ENCODE measurements around the gene EPM2A.

DNA sequence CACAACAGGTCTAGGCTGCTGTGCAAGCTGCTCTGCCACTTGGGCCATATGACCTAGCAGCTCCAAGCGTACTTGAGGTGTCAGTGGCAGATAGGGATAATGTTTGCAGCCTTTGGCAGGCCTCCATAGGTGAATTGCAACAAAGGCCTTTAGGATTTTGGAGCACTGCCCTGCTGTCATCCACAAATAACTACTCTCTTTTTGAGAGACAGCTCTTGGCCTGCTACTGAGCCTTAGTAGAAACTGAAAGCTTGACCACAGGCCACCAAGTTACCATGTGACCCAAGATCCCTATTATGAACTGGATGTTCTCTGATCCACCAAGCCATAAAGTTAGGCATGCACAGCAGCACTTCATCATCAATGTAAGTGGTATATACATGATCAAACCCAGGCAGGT is 49.4 kb upstream of the EPM2A start:
- TF ChIP-seq, protein P1, sequence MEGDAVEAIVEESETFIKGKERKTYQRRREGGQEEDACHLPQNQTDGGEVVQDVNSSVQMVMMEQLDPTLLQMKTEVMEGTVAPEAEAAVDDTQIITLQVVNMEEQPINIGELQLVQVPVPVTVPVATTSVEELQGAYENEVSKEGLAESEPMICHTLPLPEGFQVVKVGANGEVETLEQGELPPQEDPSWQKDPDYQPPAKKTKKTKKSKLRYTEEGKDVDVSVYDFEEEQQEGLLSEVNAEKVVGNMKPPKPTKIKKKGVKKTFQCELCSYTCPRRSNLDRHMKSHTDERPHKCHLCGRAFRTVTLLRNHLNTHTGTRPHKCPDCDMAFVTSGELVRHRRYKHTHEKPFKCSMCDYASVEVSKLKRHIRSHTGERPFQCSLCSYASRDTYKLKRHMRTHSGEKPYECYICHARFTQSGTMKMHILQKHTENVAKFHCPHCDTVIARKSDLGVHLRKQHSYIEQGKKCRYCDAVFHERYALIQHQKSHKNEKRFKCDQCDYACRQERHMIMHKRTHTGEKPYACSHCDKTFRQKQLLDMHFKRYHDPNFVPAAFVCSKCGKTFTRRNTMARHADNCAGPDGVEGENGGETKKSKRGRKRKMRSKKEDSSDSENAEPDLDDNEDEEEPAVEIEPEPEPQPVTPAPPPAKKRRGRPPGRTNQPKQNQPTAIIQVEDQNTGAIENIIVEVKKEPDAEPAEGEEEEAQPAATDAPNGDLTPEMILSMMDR (conservative IDR thresholded peaks at IDR 0.05; ENCODE audit: low read depth in 2 of 2): no peak
- TF ChIP-seq, protein P2, sequence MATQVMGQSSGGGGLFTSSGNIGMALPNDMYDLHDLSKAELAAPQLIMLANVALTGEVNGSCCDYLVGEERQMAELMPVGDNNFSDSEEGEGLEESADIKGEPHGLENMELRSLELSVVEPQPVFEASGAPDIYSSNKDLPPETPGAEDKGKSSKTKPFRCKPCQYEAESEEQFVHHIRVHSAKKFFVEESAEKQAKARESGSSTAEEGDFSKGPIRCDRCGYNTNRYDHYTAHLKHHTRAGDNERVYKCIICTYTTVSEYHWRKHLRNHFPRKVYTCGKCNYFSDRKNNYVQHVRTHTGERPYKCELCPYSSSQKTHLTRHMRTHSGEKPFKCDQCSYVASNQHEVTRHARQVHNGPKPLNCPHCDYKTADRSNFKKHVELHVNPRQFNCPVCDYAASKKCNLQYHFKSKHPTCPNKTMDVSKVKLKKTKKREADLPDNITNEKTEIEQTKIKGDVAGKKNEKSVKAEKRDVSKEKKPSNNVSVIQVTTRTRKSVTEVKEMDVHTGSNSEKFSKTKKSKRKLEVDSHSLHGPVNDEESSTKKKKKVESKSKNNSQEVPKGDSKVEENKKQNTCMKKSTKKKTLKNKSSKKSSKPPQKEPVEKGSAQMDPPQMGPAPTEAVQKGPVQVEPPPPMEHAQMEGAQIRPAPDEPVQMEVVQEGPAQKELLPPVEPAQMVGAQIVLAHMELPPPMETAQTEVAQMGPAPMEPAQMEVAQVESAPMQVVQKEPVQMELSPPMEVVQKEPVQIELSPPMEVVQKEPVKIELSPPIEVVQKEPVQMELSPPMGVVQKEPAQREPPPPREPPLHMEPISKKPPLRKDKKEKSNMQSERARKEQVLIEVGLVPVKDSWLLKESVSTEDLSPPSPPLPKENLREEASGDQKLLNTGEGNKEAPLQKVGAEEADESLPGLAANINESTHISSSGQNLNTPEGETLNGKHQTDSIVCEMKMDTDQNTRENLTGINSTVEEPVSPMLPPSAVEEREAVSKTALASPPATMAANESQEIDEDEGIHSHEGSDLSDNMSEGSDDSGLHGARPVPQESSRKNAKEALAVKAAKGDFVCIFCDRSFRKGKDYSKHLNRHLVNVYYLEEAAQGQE (IDR thresholded peaks at IDR 0.05; ENCODE audit: unreplicated experiment): no peak
- TF ChIP-seq EZH2 (IDR thresholded peaks at IDR 0.05; ENCODE audit: low read depth, unreplicated experiment): no peak
